ENCODE measurements around the gene CRYZL1.

Gene CRYZL1

GRCh38 chr21:33643658-33644311 is 2.2 kb upstream of the CRYZL1 start:
- H3K9ac ChIP-seq (ENCODE audit: low read depth, low read length, poor library complexity), result no peak overlapping the region
- no peak overlapping the region for H3K14ac ChIP-seq (ENCODE audit: low read length)
- no peak overlapping the region for H4K91ac ChIP-seq (ENCODE audit: low read depth, low read length, poor library complexity)
- no peaks in the 10 kb centered on the region for H3K27me3 ChIP-seq (ENCODE audit: control insufficient read depth in 3 of 3, insufficient read depth in 3 of 3, low read depth in 1 of 3, low read length in 3 of 3)
- no peak overlapping the region for H2BK12ac ChIP-seq (ENCODE audit: low read length)
- H3K4me3 ChIP-seq (ENCODE audit: low read length in 2 of 2), result peak overlapping the region; percentile 75 to 96
- no peak for DNase-seq (ENCODE audit: low spot score)
- H3K79me1 ChIP-seq (ENCODE audit: low read depth, low read length), result no peaks in the 10 kb centered on the region
- H3K4me2 ChIP-seq (ENCODE audit: insufficient read depth, low read length, poor library complexity, severe bottlenecking), result peak overlapping the region; percentile 60
- H3K18ac ChIP-seq (ENCODE audit: low read length), result no peak overlapping the region
- H3K9me3 ChIP-seq (replicated peaks in 1 of 2; ENCODE audit: control insufficient read depth in 2 of 2, insufficient read depth in 1 of 2, low read depth in 1 of 2, low read length in 2 of 2), result no peaks in the 10 kb centered on the region
- H3K4me1 ChIP-seq (ENCODE audit: control insufficient read depth in 2 of 2, insufficient read depth in 1 of 2, low read depth in 1 of 2, low read length in 2 of 2), result no peaks in the 10 kb centered on the region
- H2BK120ac ChIP-seq (ENCODE audit: low read depth, low read length), result no peak overlapping the region
- peak overlapping the region; percentile 89 for H2AFZ ChIP-seq (ENCODE audit: low read length)
- no peak overlapping the region for H3K23ac ChIP-seq (ENCODE audit: low read depth, low read length, poor library complexity)
- no peak overlapping the region for H4K8ac ChIP-seq (ENCODE audit: low read depth, low read length)
- H2BK5ac ChIP-seq (ENCODE audit: low read length), result no peak overlapping the region
- H3K27ac ChIP-seq (replicated peaks; ENCODE audit: low read length), result peak overlapping the region; percentile 91
- H3K36me3 ChIP-seq (replicated peaks in 1 of 2; ENCODE audit: control insufficient read depth in 2 of 2, insufficient read depth in 2 of 2, low read length in 2 of 2), result peaks cover 0 to 11% of the 10 kb centered on the region in 2 donors
- no peak overlapping the region for H2BK15ac ChIP-seq (ENCODE audit: low read length)
- WGBS, 2 donors (ENCODE audit: extremely low coverage in 2 of 2, insufficient read length in 2 of 2, insufficient replicate concordance in 1 of 2), result no CpG with 5 or more reads among the region's 7 CpGs
- H3K4ac ChIP-seq (ENCODE audit: low read length), result no peak overlapping the region
- H2AK5ac ChIP-seq (ENCODE audit: low read depth, low read length), result no peak overlapping the region

DNA sequence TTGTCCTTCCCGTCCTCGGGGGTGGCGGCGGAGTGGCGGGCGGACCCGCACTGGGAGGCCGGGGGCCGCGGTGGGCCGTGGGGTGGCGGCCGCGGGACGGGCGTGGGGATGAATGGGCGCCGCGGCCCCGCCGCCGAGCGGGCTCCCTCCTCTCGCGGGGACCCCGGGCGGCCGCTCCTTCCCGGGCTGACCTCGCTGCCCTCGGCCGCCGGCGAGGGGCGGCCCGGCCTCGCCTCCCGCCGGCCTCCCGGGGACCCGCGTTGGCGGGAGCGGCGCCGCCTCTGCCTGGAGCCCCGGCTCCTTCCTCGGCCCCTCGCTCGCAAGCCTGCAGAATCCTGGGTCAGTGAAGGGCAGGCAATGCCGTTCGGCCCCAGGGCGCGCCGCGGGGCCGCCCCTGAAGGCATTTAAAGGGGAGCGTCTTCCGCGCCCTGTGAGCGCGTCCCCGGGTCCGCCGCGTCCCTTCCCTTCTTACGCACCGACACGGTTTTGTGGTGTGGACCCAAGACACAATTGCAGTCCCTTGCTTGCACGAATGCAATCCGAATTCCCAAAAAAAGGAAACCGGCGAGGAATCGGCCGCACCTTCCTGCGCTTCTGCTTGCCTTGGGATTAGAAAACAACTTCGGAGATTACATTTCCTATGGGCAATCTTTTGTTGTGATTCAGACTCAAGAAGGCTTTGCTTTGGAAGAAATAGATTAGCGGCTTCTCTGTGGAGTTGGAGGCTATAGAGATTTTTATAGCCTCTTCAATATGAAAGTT is 1.5 kb upstream of the CRYZL1 start:
- WGBS, 2 donors (ENCODE audit: extremely low coverage in 2 of 2, insufficient read length in 2 of 2, insufficient replicate concordance in 1 of 2), result no CpG with 5 or more reads among the region's 78 CpGs
- H2BK120ac ChIP-seq (ENCODE audit: low read depth, low read length), result peak overlapping the region; percentile 41
- peak overlapping the region; percentile 91 for H3K27ac ChIP-seq (replicated peaks; ENCODE audit: low read length)
- peak overlapping the region; percentile 93 for H3K9ac ChIP-seq (ENCODE audit: low read depth, low read length, poor library complexity)
- H3K4me3 ChIP-seq (ENCODE audit: low read length in 2 of 2), result peak overlapping the region; percentile 75 to 96
- H2AK5ac ChIP-seq (ENCODE audit: low read depth, low read length), result no peak overlapping the region
- H3K23ac ChIP-seq (ENCODE audit: low read depth, low read length, poor library complexity), result peak overlapping the region; percentile 99
- peaks cover 0 to 15% of the 10 kb centered on the region in 2 donors for H3K36me3 ChIP-seq (replicated peaks in 1 of 2; ENCODE audit: control insufficient read depth in 2 of 2, insufficient read depth in 2 of 2, low read length in 2 of 2)
- H2BK5ac ChIP-seq (ENCODE audit: low read length), result peak overlapping the region; percentile 89
- H3K4me1 ChIP-seq (ENCODE audit: control insufficient read depth in 2 of 2, insufficient read depth in 1 of 2, low read depth in 1 of 2, low read length in 2 of 2), result no peaks in the 10 kb centered on the region
- no peaks in the 10 kb centered on the region for H3K9me3 ChIP-seq (replicated peaks in 1 of 2; ENCODE audit: control insufficient read depth in 2 of 2, insufficient read depth in 1 of 2, low read depth in 1 of 2, low read length in 2 of 2)
- no peak overlapping the region for H2BK12ac ChIP-seq (ENCODE audit: low read length)
- peak overlapping the region; percentile 99 for H3K18ac ChIP-seq (ENCODE audit: low read length)
- H2AFZ ChIP-seq (ENCODE audit: low read length), result peak overlapping the region; percentile 89
- H3K27me3 ChIP-seq (ENCODE audit: control insufficient read depth in 3 of 3, insufficient read depth in 3 of 3, low read depth in 1 of 3, low read length in 3 of 3), result no peaks in the 10 kb centered on the region
- no peak overlapping the region for H4K91ac ChIP-seq (ENCODE audit: low read depth, low read length, poor library complexity)
- no peaks in the 10 kb centered on the region for H3K79me1 ChIP-seq (ENCODE audit: low read depth, low read length)
- DNase-seq (ENCODE audit: low spot score), result no peak
- H3K4me2 ChIP-seq (ENCODE audit: insufficient read depth, low read length, poor library complexity, severe bottlenecking), result peak overlapping the region; percentile 60
- no peak overlapping the region for H3K4ac ChIP-seq (ENCODE audit: low read length)
- H3K14ac ChIP-seq (ENCODE audit: low read length), result peak overlapping the region; percentile 17
- H4K8ac ChIP-seq (ENCODE audit: low read depth, low read length), result no peak overlapping the region
- H2BK15ac ChIP-seq (ENCODE audit: low read length), result no peak overlapping the region

DNA sequence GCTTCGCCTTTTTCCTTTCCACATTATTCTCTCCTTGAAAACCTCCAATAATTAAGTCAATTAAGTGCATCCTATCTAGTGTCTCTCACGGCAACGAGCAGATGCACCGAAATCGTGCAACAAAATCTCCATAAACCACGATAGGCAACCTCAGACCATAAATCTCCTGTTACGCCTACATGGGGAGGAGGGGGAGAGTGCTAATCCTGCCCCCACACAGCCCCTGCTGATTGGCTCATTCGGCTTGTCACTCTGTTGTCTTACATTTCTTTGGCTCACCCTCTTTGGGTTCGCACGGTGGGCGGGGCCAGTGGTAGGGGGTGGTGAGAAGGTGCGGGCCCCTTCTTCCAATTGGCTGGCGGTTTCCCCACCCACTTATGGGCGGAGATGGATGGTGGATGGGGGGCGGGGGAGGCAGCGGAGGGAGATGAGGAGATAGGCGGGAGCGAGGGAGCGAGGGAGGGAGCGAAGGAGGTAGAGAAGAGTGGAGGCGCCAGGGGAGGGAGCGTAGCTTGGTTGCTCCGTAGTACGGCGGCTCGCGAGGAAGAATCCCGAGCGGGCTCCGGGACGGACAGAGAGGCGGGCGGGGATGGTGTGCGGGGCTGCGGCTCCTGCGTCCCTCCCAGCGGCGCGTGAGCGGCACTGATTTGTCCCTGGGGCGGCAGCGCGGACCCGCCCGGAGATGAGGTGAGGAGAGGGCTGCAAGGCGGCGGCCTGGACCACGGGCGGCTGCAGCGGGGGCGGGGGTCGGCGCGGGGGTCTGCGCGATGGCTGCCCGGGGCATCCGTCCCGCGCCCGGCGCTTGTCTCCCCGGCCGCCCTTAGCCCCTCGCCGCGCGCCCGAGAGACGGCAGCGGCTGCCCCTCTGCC is 720 bp upstream of the CRYZL1 start, which contains the start of gene ITSN1:
ITSN1 (plus strand) TSS at position 475 of the 869 bp plus-strand sequence. CDS start 76,328 bp downstream, outside the sequence.
- no CpG with 5 or more reads among the region's 71 CpGs for WGBS, 2 donors (ENCODE audit: extremely low coverage in 2 of 2, insufficient read length in 2 of 2, insufficient replicate concordance in 1 of 2)
- Histone ChIP-seq H3K23ac (ENCODE audit: low read depth, low read length, poor library complexity) (peak within 1 kb of the TSS; percentile 99), H3K18ac (ENCODE audit: low read length) (peak within 1 kb of the TSS; percentile 99), H2AK5ac (ENCODE audit: low read depth, low read length) (peak within 1 kb of the TSS; percentile 26), H2BK12ac (ENCODE audit: low read length) (peak within 1 kb of the TSS; percentile 19), H3K4ac (ENCODE audit: low read length) (no peak within 1 kb of the TSS), H3K79me1 (ENCODE audit: low read depth, low read length) (no peaks in the 10 kb centered on the region), H3K4me2 (ENCODE audit: insufficient read depth, low read length, poor library complexity, severe bottlenecking) (peak within 1 kb of the TSS; percentile 67), H3K27me3 (ENCODE audit: control insufficient read depth in 3 of 3, insufficient read depth in 3 of 3, low read depth in 1 of 3, low read length in 3 of 3) (no peaks in the 10 kb centered on the region), H2BK15ac (ENCODE audit: low read length) (peak within 1 kb of the TSS; percentile 66), H3K36me3 (replicated peaks in 1 of 2; ENCODE audit: control insufficient read depth in 2 of 2, insufficient read depth in 2 of 2, low read length in 2 of 2) (peaks cover 0 to 22% of the 10 kb centered on the region in 2 donors), H2AFZ (ENCODE audit: low read length) (peak within 1 kb of the TSS; percentile 89), H3K9ac (ENCODE audit: low read depth, low read length, poor library complexity) (peak within 1 kb of the TSS; percentile 93), H3K4me1 (ENCODE audit: control insufficient read depth in 2 of 2, insufficient read depth in 1 of 2, low read depth in 1 of 2, low read length in 2 of 2) (no peaks in the 10 kb centered on the region), H3K9me3 (replicated peaks in 1 of 2; ENCODE audit: control insufficient read depth in 2 of 2, insufficient read depth in 1 of 2, low read depth in 1 of 2, low read length in 2 of 2) (peaks cover 0 to 2% of the 10 kb centered on the region in 2 donors), H2BK120ac (ENCODE audit: low read depth, low read length) (peak within 1 kb of the TSS; percentile 41), H2BK5ac (ENCODE audit: low read length) (peak within 1 kb of the TSS; percentile 89), H3K4me3 (ENCODE audit: low read length in 2 of 2) (peak within 1 kb of the TSS; percentile 75 to 96), H3K27ac (replicated peaks; ENCODE audit: low read length) (peak within 1 kb of the TSS; percentile 91), H4K8ac (ENCODE audit: low read depth, low read length) (no peak within 1 kb of the TSS), H3K14ac (ENCODE audit: low read length) (peak within 1 kb of the TSS; percentile 51), H4K91ac (ENCODE audit: low read depth, low read length, poor library complexity) (peak within 1 kb of the TSS; percentile 70)
- peak; percentile 100 for DNase-seq (ENCODE audit: low spot score)
